NCI-H2227 (cell line): ENCODE measurements around the gene EPO.

Experiments used
- DNase-seq: peaks from one replicate; lab custom pipeline; 2025; ENCODE audit not compliant: unreplicated experiment; lab: John Stamatoyannopoulos, UW

The EPO gene

DNA sequence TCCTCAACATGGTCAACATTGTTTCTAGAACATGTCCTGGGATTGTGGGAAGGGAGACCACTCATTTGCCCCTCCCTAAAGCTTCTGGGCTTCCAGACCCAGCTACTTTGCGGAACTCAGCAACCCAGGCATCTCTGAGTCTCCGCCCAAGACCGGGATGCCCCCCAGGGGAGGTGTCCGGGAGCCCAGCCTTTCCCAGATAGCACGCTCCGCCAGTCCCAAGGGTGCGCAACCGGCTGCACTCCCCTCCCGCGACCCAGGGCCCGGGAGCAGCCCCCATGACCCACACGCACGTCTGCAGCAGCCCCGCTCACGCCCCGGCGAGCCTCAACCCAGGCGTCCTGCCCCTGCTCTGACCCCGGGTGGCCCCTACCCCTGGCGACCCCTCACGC lies at the start of gene EPO:
EPO (plus strand) TSS at position 190 of the 392 bp plus-strand sequence. CDS start 513 bp downstream, outside the sequence.
- no peak for DNase-seq

DNA sequence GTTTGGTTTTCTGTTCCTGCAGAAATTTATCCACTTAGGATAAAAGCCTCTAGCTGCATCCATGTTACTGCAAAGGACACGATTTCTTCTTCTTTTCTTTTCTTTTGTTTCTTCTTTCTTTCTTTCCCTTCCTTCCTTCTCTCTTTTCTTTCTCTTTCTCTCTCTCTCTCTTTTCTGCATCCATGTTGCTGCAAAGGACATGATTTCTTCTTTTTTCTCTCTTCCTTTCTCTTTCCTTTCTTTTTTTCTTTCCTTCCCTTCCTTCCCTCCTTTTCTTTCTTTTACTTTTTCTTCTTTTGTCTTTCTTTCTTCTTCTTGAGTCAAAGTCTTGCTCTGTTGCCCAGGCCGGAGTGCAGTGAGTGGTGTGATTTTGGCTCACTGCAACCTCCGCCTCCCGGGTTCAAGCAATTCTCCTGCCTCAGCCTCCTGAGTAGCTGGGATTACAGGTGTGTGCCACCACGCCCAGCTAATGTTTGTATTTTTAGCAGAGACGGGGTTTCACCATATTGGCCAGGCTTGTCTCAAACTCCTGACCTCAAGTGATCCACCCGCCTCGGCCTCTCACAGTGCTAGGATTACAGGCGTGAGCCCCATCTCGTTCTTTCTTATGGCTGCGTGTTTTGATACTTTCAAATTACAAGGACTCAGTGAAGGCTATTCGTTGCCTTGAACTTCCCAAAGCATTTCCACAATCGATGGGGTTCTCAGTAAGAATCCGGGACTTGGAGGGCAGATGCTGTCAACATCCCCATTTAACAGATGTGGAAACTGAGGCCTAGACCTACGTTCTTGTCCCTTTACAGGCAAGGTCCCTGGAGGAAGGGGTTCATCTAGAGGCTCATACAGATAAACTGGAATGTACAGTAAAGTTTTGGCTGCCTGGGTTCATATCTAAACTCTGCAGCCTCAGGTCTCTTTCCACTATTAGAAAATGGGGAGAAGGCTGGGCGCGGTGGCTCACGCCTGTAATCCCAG lies 48.6 kb upstream of the EPO start:
- DNase-seq = no peak

DNA sequence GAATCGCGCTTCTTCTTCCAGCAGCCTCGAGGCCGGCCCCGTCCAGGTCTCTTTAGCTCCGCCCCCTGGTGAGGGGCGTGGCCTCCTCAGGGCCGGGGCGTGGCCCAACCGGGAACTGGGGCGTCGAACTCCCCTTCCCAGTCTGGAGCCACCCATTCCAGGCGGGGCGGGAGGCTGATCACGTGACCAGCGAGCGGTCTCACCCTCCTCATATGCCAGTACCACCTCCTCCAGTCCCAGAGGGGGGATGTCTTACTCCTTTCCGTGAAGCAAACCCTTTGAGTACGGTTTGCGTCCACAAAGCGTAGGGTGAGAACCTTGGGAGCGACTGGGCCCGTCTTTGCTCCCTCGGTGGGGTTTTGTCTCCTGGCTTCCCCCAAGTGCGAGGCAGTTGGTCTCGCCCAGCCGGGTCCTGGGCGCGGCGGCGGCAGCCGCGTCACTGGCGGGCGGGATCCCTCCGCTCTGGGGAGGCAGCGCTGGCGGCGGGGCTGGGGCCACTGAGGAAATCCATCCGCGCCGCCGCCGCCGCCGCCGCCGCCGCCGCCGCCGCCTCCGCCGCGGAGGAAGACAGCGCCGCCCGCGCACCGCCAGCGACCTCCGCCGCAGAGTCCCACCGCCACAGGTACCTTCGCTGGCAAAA lies 46.8 kb upstream of the EPO start, which contains the start of gene GNB2:
GNB2 (plus strand) TSS at position 439 of the 640 bp plus-strand sequence. CDS start 2,526 bp downstream, outside the sequence.
- DNase-seq = peak; percentile 100

DNA sequence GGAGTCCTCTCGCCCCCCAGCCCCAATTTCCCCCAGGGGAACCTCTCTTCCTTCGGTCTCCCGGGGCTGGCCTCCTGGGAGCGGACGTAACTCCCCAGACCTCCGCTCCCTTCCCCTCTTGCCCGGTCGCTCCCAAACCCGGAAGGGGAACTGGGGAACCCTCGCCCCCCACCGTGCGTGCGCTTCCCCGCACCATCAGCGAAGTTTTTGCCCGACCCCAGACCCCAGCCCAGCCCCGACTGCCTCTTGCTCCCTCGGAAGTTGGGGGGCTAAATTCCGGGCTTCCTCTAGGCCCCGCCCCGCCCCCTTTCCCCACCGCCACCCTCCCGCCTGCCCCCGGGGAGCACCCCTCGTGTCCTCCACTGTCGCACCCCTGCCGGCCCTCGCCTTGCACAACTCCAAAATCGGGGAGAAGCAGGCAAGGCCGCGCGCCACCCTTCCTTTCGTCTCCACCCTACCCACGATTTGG lies 46.3 kb upstream of the EPO start:
- DNase-seq = no peak

DNA sequence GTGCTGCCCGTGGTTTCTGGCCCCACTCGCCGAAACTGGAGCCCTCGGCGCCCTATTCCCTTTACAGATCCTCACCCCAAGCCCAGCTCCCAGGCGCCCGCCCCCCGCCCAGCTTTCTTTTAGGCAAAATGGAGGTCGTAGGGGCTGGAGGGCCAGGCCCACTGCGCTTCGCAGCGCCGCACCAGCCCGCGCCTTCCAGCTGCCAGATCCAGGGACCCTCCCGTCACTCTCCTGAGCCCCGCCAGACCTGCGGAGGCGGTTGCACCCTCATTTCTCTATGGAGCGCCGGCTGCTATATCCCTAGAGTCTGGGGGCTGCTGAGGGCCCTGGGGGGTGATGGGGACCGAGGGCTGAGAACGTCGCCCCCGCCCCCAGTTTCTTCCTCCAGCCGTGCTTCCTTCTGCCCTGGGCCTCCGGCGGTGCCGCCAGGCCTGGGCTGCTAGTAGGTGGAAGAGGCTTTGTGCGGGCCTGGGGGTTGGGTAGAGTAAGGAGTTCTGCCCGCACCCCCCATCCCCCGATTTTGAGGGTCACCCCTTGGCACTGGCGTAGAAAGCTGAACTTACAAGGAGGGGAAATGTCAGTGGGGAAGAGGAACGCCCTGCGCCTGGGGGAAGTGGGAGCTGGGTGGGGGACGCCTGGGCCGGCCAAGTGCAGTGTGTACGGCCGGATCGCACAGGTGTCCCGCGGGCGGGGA lies 45.7 kb upstream of the EPO start:
- DNase-seq = peak; percentile 64

DNA sequence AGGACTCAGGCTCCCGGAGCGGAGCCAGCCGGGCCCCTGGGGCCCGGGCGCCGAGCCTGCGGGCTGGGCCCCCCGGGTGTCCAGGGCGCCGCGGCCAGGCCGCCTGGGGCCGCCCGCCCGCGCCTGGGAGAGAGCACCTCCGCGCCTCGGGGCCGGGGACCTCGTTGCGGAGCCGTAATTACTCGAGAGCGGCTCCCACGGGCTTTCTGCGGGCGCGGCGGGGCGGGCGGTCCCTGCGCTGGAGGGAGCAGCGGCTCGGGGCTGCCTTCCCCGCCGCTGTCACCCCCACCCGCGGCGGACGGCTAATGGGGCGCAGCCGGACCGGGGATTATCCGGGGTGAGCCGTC lies 45.2 kb upstream of the EPO start:
- no peak for DNase-seq

DNA sequence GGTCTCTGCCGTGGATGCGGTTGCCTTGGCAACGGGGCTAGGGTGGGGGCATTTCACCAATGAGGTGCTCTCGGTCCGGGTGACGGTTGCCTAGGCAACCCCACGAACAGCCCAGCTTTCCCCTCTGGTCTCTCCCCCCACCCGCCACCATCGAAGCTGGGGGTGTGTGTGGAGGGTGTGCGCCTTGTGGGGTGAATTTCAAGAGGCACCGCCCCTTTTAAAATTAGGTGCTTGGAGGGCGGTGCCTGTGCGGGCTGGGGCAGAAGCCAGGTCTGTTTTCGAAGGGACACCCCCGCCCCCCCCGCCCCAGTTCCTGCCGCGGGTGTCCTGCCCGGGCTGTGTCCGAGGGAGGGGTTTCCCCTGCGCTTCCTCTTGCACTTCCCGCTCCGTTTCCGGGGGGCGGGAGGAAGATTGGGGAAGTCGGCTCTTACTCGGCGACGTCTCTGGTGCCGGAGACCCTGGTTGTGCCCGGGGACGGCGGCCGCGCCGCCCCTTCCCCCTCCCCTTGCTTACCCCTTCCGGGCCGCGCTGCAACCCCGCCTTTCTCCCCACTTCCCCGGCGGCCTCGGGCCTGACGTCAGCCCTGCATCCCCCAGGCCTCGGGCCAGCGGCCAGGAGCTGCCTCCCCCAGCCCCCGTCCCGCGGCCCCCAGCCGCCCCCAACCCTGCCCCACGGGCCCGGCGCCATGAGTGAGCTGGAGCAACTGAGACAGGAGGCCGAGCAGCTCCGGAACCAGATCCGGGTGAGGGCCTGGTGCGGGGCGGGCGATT lies 44.5 kb upstream of the EPO start:
- peak; percentile 99 for DNase-seq

DNA sequence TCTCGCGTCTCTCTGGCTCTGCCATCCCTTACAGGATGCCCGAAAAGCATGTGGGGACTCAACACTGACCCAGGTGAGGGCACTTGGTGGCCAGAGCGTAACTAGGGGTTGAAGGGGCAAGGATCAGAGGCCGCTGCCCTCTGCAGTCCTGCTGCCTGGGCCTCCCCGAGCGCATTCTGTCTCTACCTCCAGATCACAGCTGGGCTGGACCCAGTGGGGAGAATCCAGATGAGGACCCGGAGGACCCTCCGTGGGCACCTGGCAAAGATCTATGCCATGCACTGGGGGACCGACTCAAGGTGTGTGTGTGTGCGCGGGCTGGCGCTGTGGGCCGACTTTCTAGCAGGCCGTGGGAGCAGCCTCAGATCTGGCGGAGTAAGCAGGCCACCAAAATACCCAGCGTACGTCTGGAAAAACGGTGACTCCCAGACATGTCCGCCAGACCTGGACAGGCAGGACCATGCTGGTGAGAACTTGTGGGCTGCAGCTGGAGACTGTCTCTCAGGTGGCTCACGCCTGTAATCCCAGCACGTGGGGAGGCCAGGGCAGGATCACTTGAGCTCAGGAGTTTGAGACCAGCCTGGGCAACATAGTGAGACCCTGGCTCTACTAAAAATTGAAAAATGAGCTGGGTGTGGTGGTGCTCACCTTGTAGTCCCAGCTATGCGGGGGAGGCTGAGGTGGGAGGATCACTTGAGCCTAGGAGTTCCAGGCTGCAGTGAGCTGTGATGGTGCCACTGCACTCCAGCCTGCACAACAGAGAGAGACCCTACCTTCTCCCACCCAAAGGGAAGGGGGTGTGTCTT lies 43.6 kb upstream of the EPO start:
- DNase-seq = no peak

DNA sequence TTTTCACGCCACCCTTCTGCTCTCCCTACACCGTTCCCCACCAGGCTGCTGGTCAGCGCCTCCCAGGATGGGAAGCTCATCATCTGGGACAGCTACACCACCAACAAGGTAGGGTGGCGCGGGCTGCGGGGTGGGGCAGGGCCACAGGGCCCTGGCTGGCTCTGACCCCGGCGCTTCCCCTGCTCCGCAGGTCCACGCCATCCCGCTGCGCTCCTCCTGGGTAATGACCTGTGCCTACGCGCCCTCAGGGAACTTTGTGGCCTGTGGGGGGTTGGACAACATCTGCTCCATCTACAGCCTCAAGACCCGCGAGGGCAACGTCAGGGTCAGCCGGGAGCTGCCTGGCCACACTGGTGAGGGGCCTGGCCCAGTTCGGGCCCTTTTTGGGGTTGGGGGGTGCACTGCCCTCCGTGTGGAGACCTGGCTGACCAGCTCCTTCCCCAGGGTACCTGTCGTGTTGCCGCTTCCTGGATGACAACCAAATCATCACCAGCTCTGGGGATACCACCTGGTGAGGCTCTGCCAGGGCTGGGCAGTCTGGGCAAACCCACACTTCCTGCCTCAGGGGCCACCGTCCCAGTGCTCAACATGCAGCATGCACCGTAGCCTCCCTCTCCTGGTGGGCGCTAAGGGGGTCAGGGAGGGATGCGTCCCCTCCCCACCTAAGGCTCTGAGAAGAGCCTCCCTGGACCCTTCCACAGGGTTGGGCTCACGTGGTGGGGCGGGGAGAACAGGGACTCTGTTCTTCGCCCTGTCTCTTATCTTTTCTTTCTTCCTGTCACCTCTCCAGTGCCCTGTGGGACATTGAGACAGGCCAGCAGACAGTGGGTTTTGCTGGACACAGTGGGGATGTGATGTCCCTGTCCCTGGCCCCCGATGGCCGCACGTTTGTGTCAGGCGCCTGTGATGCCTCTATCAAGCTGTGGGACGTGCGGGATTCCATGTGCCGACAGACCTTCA lies 42.7 kb upstream of the EPO start:
- DNase-seq = no peak

DNA sequence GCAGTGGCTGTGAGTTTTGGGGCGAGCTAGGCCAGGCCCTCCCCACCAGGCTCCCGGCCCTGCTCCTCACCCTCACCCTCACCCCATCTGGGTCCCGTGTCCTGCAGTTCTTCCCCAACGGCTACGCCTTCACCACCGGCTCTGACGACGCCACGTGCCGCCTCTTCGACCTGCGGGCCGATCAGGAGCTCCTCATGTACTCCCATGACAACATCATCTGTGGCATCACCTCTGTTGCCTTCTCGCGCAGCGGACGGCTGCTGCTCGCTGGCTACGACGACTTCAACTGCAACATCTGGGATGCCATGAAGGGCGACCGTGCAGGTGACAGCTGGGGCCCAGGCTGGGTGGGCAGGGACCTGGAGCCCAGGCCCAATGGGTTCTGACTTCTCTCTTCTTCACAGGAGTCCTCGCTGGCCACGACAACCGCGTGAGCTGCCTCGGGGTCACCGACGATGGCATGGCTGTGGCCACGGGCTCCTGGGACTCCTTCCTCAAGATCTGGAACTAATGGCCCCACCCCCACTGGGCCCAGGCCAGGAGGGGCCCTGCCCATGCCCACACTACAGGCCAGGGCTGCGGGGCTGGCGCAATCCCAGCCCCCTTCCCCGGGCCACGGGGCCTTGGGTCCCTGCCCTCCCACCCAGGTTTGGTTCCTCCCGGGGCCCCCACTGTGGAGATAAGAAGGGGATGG lies 41.8 kb upstream of the EPO start:
- DNase-seq = no peak

DNA sequence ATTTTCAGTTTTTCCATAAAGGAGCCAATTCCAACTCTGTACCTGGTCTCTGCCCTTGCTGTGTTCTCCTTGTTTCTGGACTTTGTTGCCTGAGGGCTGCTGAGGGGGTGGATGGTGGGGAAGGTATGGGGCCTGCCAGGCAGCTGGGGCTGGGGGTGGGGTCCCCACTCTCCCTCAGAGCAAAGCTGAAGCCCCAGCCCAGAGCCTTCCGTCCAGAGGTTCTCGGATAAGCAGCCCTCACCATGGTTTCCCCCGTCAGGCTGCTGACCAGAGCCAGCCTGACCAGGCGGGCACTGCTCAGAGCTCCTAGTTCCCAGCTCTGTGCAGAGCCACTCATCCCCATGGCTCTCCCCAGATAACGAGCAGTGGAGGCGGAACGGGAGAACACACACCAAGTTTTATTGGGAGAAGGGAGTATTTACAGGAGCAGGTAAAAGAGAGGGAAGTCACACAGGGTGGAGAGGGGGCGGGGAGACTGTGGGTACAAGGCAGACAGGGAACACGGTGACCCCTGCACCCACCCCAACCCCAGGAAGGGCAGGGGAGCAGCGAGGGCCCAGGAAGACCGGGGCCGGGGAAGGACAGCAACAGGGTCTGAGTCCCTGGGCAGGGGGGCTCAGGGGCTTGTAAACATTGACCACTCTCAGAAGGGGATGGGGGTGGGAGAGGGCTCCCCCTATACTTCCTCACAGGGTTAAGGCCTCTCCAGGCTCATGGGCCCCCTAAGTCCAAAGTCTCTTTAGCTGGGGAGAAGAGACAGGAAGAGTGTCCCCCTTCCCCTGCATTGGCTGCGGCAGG lies 40.9 kb upstream of the EPO start:
- peak; percentile 35 for DNase-seq

DNA sequence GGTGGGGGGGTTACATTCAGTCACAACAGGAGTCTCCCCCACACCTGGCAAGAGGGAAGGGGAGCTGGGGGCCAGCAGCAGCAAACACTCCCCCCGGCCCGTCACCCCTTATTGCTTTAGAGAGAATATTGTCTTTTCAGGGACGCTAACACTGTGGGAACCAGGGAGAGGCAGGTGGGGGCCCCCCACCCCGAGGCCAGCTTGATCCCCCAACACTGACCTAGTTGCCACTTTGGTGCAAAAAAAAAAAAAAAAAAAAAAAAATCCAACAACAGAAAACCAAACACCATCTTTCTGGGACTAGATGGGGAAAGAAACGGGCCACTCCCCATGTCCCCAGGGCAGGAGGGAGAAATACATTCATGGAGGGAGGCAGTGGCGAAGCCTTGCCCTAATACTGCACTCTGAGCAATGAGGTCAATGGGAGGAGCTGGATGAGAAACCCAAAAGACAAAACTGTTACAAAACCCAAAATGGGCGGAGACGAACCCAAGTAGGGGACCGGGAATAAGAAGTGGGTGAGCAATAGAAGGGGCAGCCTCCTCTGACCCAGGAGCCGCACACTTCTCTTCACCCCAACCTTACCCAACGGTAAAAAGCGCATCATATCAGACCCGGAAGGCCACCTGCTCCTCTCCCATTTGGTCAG lies 40.2 kb upstream of the EPO start:
- DNase-seq = no peak

DNA sequence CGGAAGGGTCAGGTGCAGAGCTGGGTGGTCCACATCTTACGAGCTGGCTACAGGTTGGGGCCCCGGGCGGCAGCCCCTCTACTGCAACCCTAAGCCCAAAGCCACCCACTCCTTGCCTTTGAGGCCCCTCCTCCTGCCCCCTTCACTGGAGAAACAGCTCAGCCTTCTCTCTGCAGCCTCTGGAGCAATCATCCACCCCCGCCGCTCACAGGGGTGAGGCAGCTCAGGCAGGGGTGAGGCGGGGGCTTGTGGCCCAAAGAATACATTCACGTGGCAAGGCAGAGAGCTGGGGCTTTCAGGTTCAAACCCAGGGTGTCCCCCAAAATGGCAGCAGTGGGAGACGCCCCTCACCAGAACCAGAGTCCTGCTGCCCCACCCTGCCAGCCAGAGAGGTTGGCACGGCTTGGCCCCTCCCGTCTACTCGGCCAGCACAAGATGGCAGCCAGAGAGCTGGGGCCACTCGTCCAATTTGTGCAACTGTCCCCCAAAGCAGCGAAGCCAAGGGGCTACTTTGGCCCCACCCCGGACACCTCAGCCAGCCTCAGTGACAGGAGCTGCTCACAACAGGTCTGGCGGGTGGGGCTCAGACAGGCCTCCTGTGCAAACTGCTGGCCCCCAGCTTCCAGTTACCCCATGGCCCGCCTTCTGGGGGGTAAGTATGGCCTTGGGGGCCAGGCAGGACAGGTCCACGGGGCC lies 39.5 kb upstream of the EPO start:
- peak; percentile 51 for DNase-seq

DNA sequence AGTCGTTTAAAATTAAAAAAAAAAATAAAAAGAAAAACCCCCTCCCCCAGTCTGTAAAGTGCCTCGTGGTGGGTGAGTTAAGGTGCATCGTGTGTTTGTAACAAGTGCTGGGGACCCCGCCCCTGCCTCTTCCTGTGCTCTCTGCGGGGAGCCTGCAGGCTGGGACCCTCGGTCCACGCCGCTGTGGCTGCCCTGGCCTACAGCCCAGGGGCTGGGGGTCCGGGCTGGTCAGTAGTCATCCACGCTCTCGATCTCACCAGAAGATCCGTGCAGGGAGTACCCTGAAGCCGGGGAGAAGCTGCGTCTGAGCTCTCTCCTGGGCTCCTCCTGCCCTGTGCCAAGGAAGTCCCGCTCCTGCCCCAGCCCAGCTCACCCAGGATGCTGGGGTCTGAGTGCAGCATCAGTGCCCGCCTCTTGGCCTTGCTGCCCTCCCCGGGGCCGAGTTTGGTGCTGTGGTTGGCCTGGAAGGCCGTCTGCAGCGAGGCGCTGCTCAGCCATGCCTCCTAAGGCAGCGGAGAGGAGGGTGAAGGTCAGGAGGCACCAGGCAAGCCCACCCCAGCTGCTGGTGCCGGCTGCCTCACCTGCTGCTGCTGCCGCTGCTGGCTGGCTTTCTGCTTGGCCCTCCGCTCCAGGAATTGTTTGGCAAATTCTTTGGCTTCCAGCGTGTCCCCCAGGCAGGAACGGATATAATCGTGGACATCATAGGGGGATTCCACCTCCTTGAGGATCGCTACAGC lies 38.6 kb upstream of the EPO start:
- DNase-seq = no peak

DNA sequence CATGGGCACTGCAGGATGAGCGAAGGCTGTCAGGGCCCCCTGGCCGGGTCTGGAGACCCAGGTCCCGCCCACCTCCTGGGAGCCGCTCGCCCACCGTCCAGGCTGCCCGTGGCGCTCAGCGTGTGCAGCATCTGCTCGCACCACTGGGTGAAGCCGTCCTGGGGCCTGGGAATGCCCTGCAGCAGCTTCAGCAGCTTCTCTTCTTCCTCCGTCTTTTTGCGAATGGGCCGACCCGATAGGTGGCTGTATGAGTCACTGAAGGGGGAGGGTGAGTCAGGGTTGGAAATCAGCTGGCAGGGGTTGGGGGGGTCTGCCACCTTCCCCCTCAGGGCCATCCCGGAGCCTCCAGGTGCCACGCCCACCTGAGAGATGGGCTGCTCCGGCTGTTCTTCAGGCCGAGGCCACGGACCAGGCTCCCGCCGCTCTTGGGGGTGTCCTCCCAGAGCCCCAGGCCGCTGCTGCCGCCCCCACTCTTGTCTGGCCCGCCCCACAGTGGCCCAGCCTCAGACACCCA lies 38.0 kb upstream of the EPO start:
- no peak for DNase-seq
